ENCODE data around the gene MARCHF3.

DNA sequence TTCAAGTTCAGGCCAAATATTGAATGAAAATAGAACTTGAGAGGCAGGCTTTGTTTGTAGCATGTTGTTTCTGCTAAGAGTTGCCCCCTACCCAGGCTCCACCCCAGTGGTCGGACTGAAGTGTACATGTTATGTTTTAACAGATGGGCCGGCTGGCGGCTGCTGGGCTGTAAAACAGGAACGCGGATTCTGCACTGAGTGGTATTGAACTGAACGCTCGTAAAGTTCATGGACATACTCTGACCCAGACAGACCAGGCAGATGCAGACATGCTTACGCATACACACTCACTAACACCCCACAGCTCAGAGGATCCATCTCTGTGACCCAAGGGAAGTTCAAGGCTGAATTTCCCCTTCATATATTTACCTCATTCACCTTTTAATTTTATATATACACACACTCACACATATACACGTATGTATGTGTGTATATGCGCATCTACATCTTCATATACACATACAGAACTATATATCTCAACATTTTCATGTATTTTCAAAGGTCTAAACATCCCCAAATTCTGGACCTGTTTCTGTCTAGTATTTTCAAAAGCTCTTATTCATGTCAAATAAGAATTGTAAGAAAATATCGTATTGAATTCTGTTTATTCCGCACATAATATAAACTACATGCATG is 1.4 kb downstream of the MARCHF3 start:
- no peak for TF ChIP-seq POLR2A (IDR thresholded peaks at IDR 0.05)
- TF ChIP-seq POLR2AphosphoS5 (IDR thresholded peaks at IDR 0.05) = no peak
- TF ChIP-seq, protein P1, sequence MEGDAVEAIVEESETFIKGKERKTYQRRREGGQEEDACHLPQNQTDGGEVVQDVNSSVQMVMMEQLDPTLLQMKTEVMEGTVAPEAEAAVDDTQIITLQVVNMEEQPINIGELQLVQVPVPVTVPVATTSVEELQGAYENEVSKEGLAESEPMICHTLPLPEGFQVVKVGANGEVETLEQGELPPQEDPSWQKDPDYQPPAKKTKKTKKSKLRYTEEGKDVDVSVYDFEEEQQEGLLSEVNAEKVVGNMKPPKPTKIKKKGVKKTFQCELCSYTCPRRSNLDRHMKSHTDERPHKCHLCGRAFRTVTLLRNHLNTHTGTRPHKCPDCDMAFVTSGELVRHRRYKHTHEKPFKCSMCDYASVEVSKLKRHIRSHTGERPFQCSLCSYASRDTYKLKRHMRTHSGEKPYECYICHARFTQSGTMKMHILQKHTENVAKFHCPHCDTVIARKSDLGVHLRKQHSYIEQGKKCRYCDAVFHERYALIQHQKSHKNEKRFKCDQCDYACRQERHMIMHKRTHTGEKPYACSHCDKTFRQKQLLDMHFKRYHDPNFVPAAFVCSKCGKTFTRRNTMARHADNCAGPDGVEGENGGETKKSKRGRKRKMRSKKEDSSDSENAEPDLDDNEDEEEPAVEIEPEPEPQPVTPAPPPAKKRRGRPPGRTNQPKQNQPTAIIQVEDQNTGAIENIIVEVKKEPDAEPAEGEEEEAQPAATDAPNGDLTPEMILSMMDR (IDR thresholded peaks at IDR 0.05) = no peak
- TF ChIP-seq EP300 (IDR thresholded peaks at IDR 0.05) = no peak

Measured in gastroesophageal sphincter (tissue), 3 donors.